HG03139 (cell line): ENCODE data around the gene BUB1.
"Not testable (repeated sequence)": the region's sequence is repeated elsewhere in the genome, so short reads cannot be mapped to it uniquely, and the experiment has no call there.

Source experiments
- ATAC-seq: cut with Tn5 transposase; IDR thresholded peaks from one replicate; pipeline ENCODE4 v1.9.1; 2021; ENCODE audit not compliant: unreplicated experiment

Gene BUB1

DNA sequence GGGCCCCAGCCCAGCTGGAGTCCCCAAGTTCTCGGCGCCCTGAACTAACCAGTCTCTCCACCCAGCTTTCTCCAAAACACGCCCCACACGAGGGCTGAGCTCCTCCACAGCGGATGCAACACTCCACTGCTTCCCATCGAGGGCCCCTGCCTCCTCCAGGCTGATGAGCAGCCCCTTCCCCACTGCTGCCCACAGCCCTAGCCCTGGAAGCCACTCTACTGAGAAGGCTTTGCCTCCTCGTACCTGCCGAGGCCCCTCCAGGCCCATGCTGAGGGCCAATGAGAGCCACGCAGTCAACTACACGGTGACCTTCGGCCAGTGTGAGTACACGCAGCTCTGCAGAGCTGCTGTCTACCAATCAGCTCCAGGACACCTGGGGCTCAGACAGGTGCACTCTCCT is 72.8 kb downstream of the BUB1 start:
- not testable (repeated sequence) for ATAC-seq

DNA sequence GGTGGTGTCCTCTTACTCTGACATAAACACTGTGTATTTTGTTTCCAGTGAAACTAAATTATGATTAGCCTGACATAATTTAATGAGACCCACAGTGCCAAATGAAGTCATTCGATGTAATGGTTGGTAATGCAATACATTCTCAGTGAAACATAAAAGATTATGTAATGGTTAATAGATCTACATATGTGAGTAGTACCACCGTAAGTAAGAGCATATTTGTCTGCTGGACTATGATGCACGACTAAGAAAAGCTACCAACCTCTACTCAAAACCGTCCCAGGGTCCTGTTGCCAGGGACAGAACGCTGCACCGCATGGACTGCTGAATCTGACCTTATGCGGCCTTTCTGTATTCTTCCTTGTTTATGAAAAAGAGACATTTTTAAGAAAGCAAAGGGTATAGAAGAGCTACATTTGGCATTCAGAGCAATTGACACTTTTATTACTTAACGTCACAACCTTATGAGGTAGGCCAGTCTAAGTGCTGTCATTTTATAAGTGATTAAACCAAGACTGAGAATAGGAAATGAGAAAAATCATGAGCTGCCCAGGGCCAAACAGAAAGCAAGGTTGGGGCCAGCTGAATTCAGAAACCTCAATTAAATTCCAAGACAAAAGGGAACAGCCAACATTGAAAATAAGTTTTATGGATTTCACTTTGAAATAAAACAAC is 73.8 kb downstream of the BUB1 start:
- not testable (repeated sequence) for ATAC-seq

DNA sequence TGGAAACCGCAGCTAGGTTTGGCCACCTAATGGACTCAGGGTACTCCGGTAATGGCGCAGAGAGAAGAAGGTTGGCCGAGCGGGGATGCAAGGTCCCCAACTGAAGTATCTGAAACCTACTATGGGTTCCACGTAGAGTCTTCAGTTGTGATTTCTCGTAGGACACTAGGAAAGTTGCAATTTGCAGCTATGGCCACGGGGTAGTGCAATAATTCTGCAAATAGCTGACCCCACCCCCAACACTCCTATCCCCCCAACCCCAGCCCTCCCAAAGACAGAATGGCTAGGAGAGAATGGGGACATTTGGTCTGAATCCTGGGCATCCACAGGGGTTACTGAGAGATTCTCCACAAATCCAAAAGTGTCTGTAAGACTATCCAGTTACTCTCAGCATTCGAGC is 75.7 kb downstream of the BUB1 start:
- not testable (repeated sequence) for ATAC-seq

DNA sequence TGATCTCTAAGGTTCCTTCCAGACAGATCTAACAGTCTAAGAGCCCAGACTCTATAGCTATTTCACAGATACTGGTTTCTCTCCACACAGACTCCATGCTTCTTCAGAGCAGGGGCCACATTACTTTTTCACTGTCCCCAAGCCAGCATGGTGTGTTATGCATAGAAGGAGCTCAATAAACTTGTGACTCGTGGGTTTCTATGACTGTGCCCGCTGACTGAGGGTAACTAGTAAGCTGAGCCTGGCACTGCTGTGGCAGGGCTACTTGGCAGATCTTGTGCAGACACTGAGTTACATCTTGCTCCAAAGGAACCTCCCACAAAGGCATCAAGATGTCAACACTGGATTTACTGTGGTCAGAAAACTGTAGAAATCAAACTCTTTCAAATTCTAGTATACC is 85.9 kb downstream of the BUB1 start:
- ATAC-seq, result not testable (repeated sequence)

DNA sequence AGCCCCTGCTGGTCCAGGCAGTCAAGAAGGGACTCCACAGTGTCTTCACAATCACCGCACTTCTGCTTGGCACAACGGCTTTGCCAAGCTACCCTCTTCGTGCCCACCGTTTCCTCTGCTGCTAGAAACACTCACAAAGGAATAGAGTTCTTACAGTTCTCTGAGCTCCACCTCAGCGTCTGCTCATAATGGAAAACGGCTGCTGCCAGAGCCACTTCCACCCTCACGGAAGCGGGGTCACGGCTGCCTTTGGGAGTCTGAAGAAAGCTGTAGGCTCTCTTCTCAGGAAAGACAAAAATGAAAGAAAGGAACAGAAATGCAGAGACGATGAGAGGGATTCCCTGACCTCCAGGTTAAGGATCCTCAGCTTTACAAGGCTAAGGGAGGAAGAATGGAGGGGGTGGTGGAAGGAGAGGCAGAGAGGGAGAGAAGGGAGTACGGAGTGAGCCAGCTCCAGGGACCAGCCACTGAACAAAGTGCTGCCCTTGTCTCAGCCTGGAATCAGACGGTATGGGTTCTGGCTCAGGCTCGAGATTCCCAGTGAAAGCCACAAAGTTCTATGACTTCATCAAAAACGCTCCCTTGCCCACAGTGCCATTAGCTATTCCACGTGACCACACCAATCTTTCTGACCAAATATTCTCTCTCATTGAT is 88.1 kb downstream of the BUB1 start:
- ATAC-seq, result not testable (repeated sequence)

DNA sequence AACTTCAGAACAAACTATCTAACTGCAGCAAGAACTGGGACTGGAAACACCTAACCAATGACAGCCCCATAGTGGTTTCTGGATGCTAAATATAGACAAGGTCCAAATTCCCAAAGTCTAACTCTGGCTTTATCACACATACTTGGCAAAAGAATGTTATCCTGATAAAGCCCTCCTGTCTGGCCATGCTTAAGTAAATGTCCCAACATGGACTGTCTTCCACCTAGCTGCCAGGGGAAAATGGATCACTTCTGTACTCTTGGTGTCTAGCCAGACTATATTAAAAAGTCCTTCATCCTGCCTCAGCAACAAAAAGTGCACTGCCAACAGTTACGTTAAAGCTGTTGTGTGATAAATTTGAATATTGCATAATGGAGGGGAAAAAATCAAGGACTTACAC is 89.3 kb downstream of the BUB1 start:
- ATAC-seq, result not testable (repeated sequence)
